Endothelial cell of umbilical vein (primary cell): ENCODE data around the gene NAP1L4.

Source experiments
- EZH2 ChIP-seq: IDR thresholded peaks from 2 replicates; pipeline ENCODE4 v1.6.1; 2012; ENCODE audit warnings: borderline replicate concordance, low read depth, mild to moderate bottlenecking, moderate library complexity, low read length, inconsistent platforms; ENCODE audit not compliant: severe bottlenecking
- JUN ChIP-seq: IDR thresholded peaks from 2 replicates; pipeline ENCODE4 v1.6.1; 2011; ENCODE audit warnings: borderline replicate concordance, low read depth; ENCODE audit not compliant: insufficient read length, insufficient read depth
- MYC ChIP-seq: IDR thresholded peaks from one replicate; pipeline ENCODE4 v1.6.1; 2011; ENCODE audit warnings: mild to moderate bottlenecking, low read depth, low read length
- POLR2A ChIP-seq: IDR thresholded peaks from 2 replicates; pipeline ENCODE4 v1.6.1; 2012; ENCODE audit warnings: low read depth, mild to moderate bottlenecking, control low read depth, low read length
- POLR2AphosphoS5 ChIP-seq: IDR thresholded peaks from 2 replicates; pipeline ENCODE4 v1.6.1; 2012; ENCODE audit warnings: low read depth, mild to moderate bottlenecking, control low read depth, low read length, moderate library complexity; ENCODE audit not compliant: insufficient read depth
- TF ChIP-seq, protein P1 (sequence below), 2 donors: IDR thresholded peaks; 1 replicate in 1 of 2; 2 replicates in 1 of 2; pipeline ENCODE4 v1.5.1; 2011; ENCODE audit warnings: low read length in 2 of 2, mild to moderate bottlenecking in 2 of 2, moderate library complexity in 2 of 2, control low read depth in 1 of 2, inconsistent platforms in 1 of 2, low read depth in 1 of 2; ENCODE audit not compliant: insufficient read depth in 1 of 2; ENCODE audit errors: extremely low read depth in 1 of 2

DNA sequence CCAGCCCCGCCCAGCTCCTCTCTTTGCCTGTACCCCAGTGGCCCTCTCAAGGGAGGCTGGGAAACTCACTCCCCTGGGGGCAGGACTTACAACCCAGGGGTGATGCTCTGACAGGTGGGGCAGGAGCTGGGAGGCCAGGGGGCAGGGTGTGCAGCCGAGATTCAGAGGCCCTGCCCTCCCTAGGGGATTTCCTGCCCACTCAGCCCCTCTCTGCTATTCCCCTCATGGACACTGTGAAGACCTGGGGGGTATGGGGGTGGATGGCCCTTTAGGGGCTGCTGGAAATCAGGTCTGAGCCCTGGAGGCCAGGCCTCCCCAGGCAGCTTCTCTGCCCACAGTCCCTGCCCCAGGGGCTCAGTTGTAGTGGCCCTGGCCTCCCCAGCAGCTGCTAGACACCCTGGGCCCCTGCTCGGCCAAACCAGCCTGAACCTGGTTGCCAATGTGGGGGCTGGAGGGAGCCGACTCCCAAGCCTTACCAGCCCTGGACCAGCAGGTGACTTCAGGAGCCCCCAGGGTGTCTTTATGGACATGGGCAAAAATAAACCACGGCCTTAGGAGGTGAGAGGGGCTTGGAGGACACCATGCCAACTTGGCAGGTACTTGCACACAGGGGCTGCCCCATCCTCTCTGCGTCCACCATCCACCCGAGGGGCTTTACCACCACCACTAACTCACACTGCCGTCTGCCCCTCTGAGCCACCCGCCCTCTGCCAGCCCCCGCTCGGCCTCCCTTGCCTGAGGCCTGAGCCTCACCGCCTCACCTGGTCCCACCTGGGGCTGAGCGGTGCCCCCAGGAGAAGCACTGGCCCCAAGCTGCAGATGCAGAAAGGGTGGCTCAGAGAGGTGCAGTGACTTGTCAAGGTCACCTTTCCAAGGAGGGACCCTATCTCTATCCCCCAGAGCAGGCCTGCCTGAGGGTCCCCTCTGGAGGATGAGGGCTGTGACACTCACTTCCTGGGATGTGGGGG, 60.1 kb downstream of the NAP1L4 start:
- TF ChIP-seq, protein P1, sequence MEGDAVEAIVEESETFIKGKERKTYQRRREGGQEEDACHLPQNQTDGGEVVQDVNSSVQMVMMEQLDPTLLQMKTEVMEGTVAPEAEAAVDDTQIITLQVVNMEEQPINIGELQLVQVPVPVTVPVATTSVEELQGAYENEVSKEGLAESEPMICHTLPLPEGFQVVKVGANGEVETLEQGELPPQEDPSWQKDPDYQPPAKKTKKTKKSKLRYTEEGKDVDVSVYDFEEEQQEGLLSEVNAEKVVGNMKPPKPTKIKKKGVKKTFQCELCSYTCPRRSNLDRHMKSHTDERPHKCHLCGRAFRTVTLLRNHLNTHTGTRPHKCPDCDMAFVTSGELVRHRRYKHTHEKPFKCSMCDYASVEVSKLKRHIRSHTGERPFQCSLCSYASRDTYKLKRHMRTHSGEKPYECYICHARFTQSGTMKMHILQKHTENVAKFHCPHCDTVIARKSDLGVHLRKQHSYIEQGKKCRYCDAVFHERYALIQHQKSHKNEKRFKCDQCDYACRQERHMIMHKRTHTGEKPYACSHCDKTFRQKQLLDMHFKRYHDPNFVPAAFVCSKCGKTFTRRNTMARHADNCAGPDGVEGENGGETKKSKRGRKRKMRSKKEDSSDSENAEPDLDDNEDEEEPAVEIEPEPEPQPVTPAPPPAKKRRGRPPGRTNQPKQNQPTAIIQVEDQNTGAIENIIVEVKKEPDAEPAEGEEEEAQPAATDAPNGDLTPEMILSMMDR (IDR thresholded peaks at IDR 0.05; ENCODE audit: extremely low read depth in 1 of 2, insufficient read depth in 1 of 2, low read depth in 1 of 2, low read length in 2 of 2) = no peak
- TF ChIP-seq POLR2AphosphoS5 (no peak), MYC (no peak), EZH2 (no peak), POLR2A (no peak), JUN (no peak)
